GM12878 (cell line): Measurements from ENCODE around the gene IGFBP6. TPM values are rescaled to one million over a fixed set of nuclear protein-coding genes. Genes with fewer than 3 reads are reported as not detected.

Experiments used
- ATAC-seq: fragments of 200-7000 bp; cut with Tn5 transposase; 3 replicates; pipeline ENCODE4 v1.9.1; 2020; ENCODE audit warnings: mild to moderate bottlenecking, moderate library complexity
- BruUV-seq: library from RNA; stranded (reverse); fragments of 400-500 nt; replicated peaks from 2 replicates; lab custom pipeline; 2021; lab: Mats Ljungman, UMichigan
- CTCF ChIA-PET: fragments of 300-600 bp; sonication (Branson Sonifier 250); formaldehyde crosslinking; extraction: SDS; loops from one replicate; lab custom pipeline; 2021; ENCODE audit warnings: inconsistent platforms; lab: Yijun Ruan, JAX
- POLR2A ChIA-PET: fragments of 350-600 bp; formaldehyde crosslinking; extraction: SDS; loops from one replicate; lab custom pipeline; 2021; ENCODE audit warnings: inconsistent platforms; lab: Charles Lee
- RAD21 ChIA-PET: fragments of 300-600 bp; sonication (Branson Sonifier 250); formaldehyde crosslinking; loops from one replicate; lab custom pipeline; 2023; ENCODE audit warnings: antibody characterized with exemption; ENCODE audit not compliant: unreplicated experiment; lab: Charles Lee
- SMC1A ChIA-PET: fragments of 300-600 bp; sonication (Branson Sonifier 250); formaldehyde crosslinking; loops from one replicate; lab custom pipeline; 2023; ENCODE audit not compliant: unreplicated experiment, uncharacterized antibody; lab: Charles Lee
- DNase-seq: peaks from one replicate; pipeline ENCODE4 v3.0.0-alpha.2; 2011; ENCODE audit warnings: low read depth, low spot score
- FAIRE-seq: peaks from 3 replicates; lab custom pipeline; 2011; peaks lifted over from hg19 to GRCh38; lab: Jason Lieb, UNC
- H2AFZ ChIP-seq: 2 replicates; pipeline ENCODE4 v1.6.0; 2011; ENCODE audit warnings: low read depth, low read length, control low read depth; ENCODE audit not compliant: control insufficient read depth
- H3K27ac ChIP-seq: 2 replicates; pipeline ENCODE4 v1.5.1; 2011; ENCODE audit warnings: control low read depth; ENCODE audit not compliant: control insufficient read depth, insufficient read depth
- H3K27me3 ChIP-seq, 2 experiments: replicated peaks in 1 of 2; 2 replicates each; pipeline versions ENCODE4 v1.6.0 to v1.6.1; 2011; ENCODE audit warnings: low read length in 1 of 2; ENCODE audit not compliant: control insufficient read depth in 2 of 2, insufficient read depth in 2 of 2
- H3K36me3 ChIP-seq, 2 experiments: 2 replicates each; pipeline ENCODE4 v1.5.1; 2011; ENCODE audit warnings: low read length in 1 of 2; ENCODE audit not compliant: control insufficient read depth in 2 of 2, insufficient read depth in 2 of 2
- H3K4me1 ChIP-seq: 2 replicates; pipeline ENCODE4 v1.6.1; 2011; ENCODE audit warnings: mild to moderate bottlenecking, low read length, moderate library complexity, mixed read lengths; ENCODE audit not compliant: control insufficient read depth, insufficient read depth
- H3K4me2 ChIP-seq: 2 replicates; pipeline ENCODE4 v1.6.0; 2011; ENCODE audit warnings: control low read depth; ENCODE audit not compliant: control insufficient read depth, insufficient read depth
- H3K4me3 ChIP-seq: fragments of 200-600 bp; sonication (generic); 2 replicates; pipeline ENCODE4 v1.5.1; 2016
- H3K79me2 ChIP-seq: 2 replicates; pipeline ENCODE4 v1.6.0; 2011; ENCODE audit warnings: low read length; ENCODE audit not compliant: control insufficient read depth, insufficient read depth
- H3K9ac ChIP-seq: 2 replicates; pipeline ENCODE4 v1.8.0; 2011; ENCODE audit warnings: low read length, control low read depth, mixed read lengths; ENCODE audit not compliant: control insufficient read depth, insufficient read depth
- H3K9me3 ChIP-seq: replicated peaks from 3 replicates; pipeline ENCODE4 v1.5.1; 2011; ENCODE audit warnings: mild to moderate bottlenecking, low read length; ENCODE audit not compliant: control insufficient read depth, insufficient read depth
- H4K20me1 ChIP-seq: 2 replicates; pipeline ENCODE4 v1.6.0; 2011; ENCODE audit not compliant: control insufficient read depth, insufficient read depth
- HDAC2 ChIP-seq: fragments of 200-600 bp; sonication (generic); IDR thresholded peaks from 2 replicates; pipeline ENCODE4 v1.6.1; 2017
- HDAC6 ChIP-seq: fragments of 200-600 bp; sonication (generic); IDR thresholded peaks from one replicate; pipeline ENCODE4 v1.8.0; 2017; ENCODE audit warnings: antibody characterized with exemption; ENCODE audit not compliant: unreplicated experiment
- RB1 ChIP-seq: fragments of 450-650 bp; formaldehyde crosslinking; IDR thresholded peaks from 2 replicates; pipeline ENCODE4 v1.6.1; 2017; ENCODE audit warnings: mild to moderate bottlenecking, borderline replicate concordance
- WGBS: methylation state at CpG from one replicate; pipeline ENCODE4 v1.1.6; 2016; ENCODE audit warnings: low lambda C conversion rate; ENCODE audit not compliant: insufficient replicate concordance, insufficient coverage; ENCODE audit errors: missing lambda C conversion rate; 5-methylcytosine and 5-hydroxymethylcytosine counted together
- in situ Hi-C: fragments of 300-500 bp; cut with MboI; formaldehyde crosslinking; loops from 9 replicates; pipeline ENCODE4 v1.14.3; 2018; ENCODE audit warnings: mixed read lengths
- intact Hi-C: fragments of 100-400 bp; cut with micrococcal nuclease; formaldehyde crosslinking; loops from one replicate; pipeline ENCODE4 v1.14.2; 2022; ENCODE audit not compliant: unreplicated experiment
- polyA plus RNA-seq, 11 experiments: library from polyadenylated mRNA; depleted of rRNA in 4 of 11; unstranded in 6 of 11; stranded (reverse) in 5 of 11; fragments of >200 nt; fragmentation: Nextera tagmentation in 4 of 11; fragmentation: Illumina TruSeq in 1 of 11; extraction: Ambion mirVana in 4 of 11; extraction: Trizol in 1 of 11; gene quantifications; 1 replicate in 1 of 11; 2 replicates in 10 of 11; pipeline versions ENCODE4 v1.2.1 to v1.2.3, GENCODE V29; 2011 to 2016; ENCODE audit warnings: inconsistent platforms in 2 of 11, missing spikeins in 2 of 11, low read depth in 1 of 11
- total RNA-seq, 4 experiments: library from RNA; depleted of rRNA in 3 of 4; stranded (reverse); fragments of >200 nt in 3 of 4; fragmentation: Illumina TruSeq in 1 of 4; extraction: Trizol in 1 of 4; gene quantifications; 2 replicates each; pipeline versions ENCODE4 v1.2.1 to v1.2.3, GENCODE V29; 2013 to 2021
- TF ChIP-seq, protein P1 (sequence below): fragments of 450-650 bp; IDR thresholded peaks from 2 replicates; pipeline ENCODE4 v1.6.1; 2017; ENCODE audit warnings: borderline replicate concordance
- TF ChIP-seq, protein P2 (sequence below): IDR thresholded peaks from 2 replicates; pipeline ENCODE4 v1.6.1; 2012; ENCODE audit warnings: low read length, inconsistent platforms

The IGFBP6 gene
- total and polyA plus RNA-seq, 10 of the 15 experiments (the other 5 are each of a cell fraction or from before 2014, with no cell fraction given) = 0.09 to 0.87 (median 0.56) TPM; not detected in 3

DNA sequence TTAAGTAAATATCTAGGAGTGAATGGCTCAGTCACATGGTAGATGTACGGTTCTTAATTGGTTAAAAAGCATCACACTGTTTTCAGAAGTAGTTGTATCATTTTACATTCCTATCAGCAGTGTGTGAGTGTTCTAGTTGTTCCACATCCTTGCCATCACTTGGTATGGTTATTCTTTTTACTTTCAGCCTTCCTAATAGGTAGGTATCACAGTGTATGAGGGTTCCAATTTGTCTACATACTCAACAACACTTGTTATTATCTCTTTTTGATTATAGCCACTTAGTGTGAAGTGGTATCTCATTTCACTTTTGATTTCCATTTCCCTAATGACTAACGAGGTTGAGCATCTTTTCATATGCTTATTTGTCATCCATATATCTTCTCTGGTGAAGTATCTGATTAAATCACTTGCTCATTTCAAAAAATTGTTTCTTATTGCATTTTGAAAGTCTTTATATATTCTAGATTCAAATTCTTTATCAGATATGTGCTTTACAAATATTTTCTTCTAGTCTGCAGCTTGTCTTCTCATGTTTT lies 14.8 kb upstream of the IGFBP6 start:
- ChIA-PET RAD21 (no interaction called here), SMC1A (interaction anchor here (1.3 to 2.6 kb wide), 2 partner anchors 16 to 21 kb away, joined by 3 to 9 read pairs; partner anchors contain the start of gene SOAT2), POLR2A (no interaction called here), CTCF (interaction anchor here (7.8 to 13.2 kb wide), 2 partner anchors 16 kb away, joined by 90 to 177 read pairs; partner anchors contain the start of genes IGFBP6 and SOAT2)
- in situ Hi-C loops (no loop called here), intact Hi-C loops (no loop called here)
- H3K4me2 ChIP-seq = no peak overlapping the region
- DNase-seq (no peak), FAIRE-seq (no peak), ATAC-seq (no peak)
- no peak overlapping the region for H3K9ac ChIP-seq
- no peak overlapping the region for H2AFZ ChIP-seq
- no peaks in the 10 kb centered on the region for H3K9me3 ChIP-seq
- no peaks in the 10 kb centered on the region for H3K36me3 ChIP-seq
- peaks cover 6% of the 10 kb centered on the region for H3K79me2 ChIP-seq
- WGBS = 17% methylated on average over 2 of the region's 2 CpGs
- no peak overlapping the region for H3K4me3 ChIP-seq
- TF ChIP-seq HDAC2 = no peak
- no TSS peak for BruUV-seq
- 0 out of 4 replicates have a peak, but pooled peaks cover 0 to 8% of the 10 kb centered on the region in 2 experiments for H3K27me3 ChIP-seq
- no peaks in the 10 kb centered on the region; the same call in none of the 2 replicates for H3K4me1 ChIP-seq
- H4K20me1 ChIP-seq = no peaks in the 10 kb centered on the region
- H3K27ac ChIP-seq = no peak overlapping the region

- H4K20me1 ChIP-seq = no peaks in the 10 kb centered on the region
- no peak overlapping the region for H3K4me3 ChIP-seq
- no peaks in the 10 kb centered on the region for H3K36me3 ChIP-seq
- no peak overlapping the region for H2AFZ ChIP-seq
- in situ Hi-C loops = no loop called here
- ATAC-seq (no peak), FAIRE-seq (no peak), DNase-seq (no peak)
- POLR2A ChIA-PET = interaction anchor here (1.9 kb wide), 1 partner anchor 9 kb away, joined by 4 read pairs; no protein-coding TSS in a partner anchor
- no peaks in the 10 kb centered on the region for H3K9me3 ChIP-seq
- TF ChIP-seq, protein P1, sequence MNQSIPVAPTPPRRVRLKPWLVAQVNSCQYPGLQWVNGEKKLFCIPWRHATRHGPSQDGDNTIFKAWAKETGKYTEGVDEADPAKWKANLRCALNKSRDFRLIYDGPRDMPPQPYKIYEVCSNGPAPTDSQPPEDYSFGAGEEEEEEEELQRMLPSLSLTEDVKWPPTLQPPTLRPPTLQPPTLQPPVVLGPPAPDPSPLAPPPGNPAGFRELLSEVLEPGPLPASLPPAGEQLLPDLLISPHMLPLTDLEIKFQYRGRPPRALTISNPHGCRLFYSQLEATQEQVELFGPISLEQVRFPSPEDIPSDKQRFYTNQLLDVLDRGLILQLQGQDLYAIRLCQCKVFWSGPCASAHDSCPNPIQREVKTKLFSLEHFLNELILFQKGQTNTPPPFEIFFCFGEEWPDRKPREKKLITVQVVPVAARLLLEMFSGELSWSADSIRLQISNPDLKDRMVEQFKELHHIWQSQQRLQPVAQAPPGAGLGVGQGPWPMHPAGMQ = no peak
- TF ChIP-seq RB1 = no peak
- TF ChIP-seq, protein P2, sequence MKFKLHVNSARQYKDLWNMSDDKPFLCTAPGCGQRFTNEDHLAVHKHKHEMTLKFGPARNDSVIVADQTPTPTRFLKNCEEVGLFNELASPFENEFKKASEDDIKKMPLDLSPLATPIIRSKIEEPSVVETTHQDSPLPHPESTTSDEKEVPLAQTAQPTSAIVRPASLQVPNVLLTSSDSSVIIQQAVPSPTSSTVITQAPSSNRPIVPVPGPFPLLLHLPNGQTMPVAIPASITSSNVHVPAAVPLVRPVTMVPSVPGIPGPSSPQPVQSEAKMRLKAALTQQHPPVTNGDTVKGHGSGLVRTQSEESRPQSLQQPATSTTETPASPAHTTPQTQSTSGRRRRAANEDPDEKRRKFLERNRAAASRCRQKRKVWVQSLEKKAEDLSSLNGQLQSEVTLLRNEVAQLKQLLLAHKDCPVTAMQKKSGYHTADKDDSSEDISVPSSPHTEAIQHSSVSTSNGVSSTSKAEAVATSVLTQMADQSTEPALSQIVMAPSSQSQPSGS = no peak
- TF ChIP-seq HDAC6 = no peak
- CTCF ChIA-PET = interaction anchor here (0.7 to 13.2 kb wide), 4 partner anchors 12 to 259 kb away, joined by 3 to 177 read pairs (median 6); partner anchors contain the start of genes IGFBP6 and SOAT2
- intact Hi-C loops = no loop called here
- SMC1A ChIA-PET = interaction anchor here (0.6 to 1.8 kb wide), 7 partner anchors 10 to 25 kb away, joined by 3 to 5 read pairs (median 4); partner anchors contain the start of gene SOAT2
- no peak overlapping the region for H3K27ac ChIP-seq
- no peaks in the 10 kb centered on the region for H3K4me1 ChIP-seq
- H3K4me2 ChIP-seq = no peak overlapping the region
- peaks cover 0 to 8% of the 10 kb centered on the region in 2 experiments; a peak in 1 of 4 replicates for H3K27me3 ChIP-seq
- no TSS peak for BruUV-seq
- H3K79me2 ChIP-seq = no peaks in the 10 kb centered on the region
- RAD21 ChIA-PET = interaction anchor here (1.3 kb wide), 1 partner anchor 12 kb away, joined by 5 read pairs; no protein-coding TSS in a partner anchor
- 76% methylated on average over 3 of the region's 3 CpGs for WGBS
- no peak overlapping the region for H3K9ac ChIP-seq
These were observed 11.1 kb upstream of the IGFBP6 start for GRCh38 chr12:53086361-53086760.
